ENCODE measurements around the gene PAPPA. TPM values are rescaled to one million over a fixed set of nuclear protein-coding genes. Genes with fewer than 3 reads are reported as not detected.

PAPPA gene
- total RNA-seq, 1 donor from 2014 or later = 0.52 TPM

GRCh38 chr9:116333254-116333653 is 179.7 kb downstream of the PAPPA start:
- peaks cover 0 to 3% (median 0%) of the 10 kb centered on the region in 3 donors for H3K27me3 ChIP-seq (ENCODE audit: control insufficient read depth in 3 of 3, insufficient read depth in 3 of 3, low read length in 3 of 3)
- H3K36me3 ChIP-seq (ENCODE audit: control insufficient read depth in 3 of 3, insufficient read depth in 3 of 3, low read length in 3 of 3) = no peaks in the 10 kb centered on the region
- no peak overlapping the region for H3K27ac ChIP-seq (ENCODE audit: low read depth, low read length)
- no peaks in the 10 kb centered on the region for H3K9me3 ChIP-seq (ENCODE audit: control insufficient read depth in 3 of 3, low read length in 3 of 3)
- H3K9ac ChIP-seq (ENCODE audit: low read depth in 1 of 3, low read length in 3 of 3) = no peak overlapping the region
- peaks cover 0 to 2% (median 0%) of the 10 kb centered on the region in 3 donors for H3K4me1 ChIP-seq (ENCODE audit: control insufficient read depth in 3 of 3, insufficient read depth in 3 of 3, low read length in 3 of 3)
- no peak overlapping the region for H3K4me3 ChIP-seq (ENCODE audit: low read length in 3 of 3)

- no peaks in the 10 kb centered on the region for H3K36me3 ChIP-seq (ENCODE audit: control insufficient read depth in 3 of 3, insufficient read depth in 3 of 3, low read length in 3 of 3)
- no peak overlapping the region for H3K9ac ChIP-seq (ENCODE audit: low read depth in 1 of 3, low read length in 3 of 3)
- H3K9me3 ChIP-seq (ENCODE audit: control insufficient read depth in 3 of 3, low read length in 3 of 3) = no peaks in the 10 kb centered on the region
- peaks cover 0 to 3% (median 0%) of the 10 kb centered on the region in 3 donors for H3K27me3 ChIP-seq (ENCODE audit: control insufficient read depth in 3 of 3, insufficient read depth in 3 of 3, low read length in 3 of 3)
- H3K4me3 ChIP-seq (ENCODE audit: low read length in 3 of 3) = no peak overlapping the region
- H3K4me1 ChIP-seq (ENCODE audit: control insufficient read depth in 3 of 3, insufficient read depth in 3 of 3, low read length in 3 of 3) = peaks cover 0 to 2% (median 0%) of the 10 kb centered on the region in 3 donors
- no peak overlapping the region for H3K27ac ChIP-seq (ENCODE audit: low read depth, low read length)
These were observed 181.1 kb downstream of the PAPPA start for GRCh38 chr9:116334546-116335150.

GRCh38 chr9:116335392-116335791 is 181.8 kb downstream of the PAPPA start:
- H3K27me3 ChIP-seq (ENCODE audit: control insufficient read depth in 3 of 3, insufficient read depth in 3 of 3, low read length in 3 of 3) = peaks cover 0 to 3% (median 0%) of the 10 kb centered on the region in 3 donors
- H3K4me1 ChIP-seq (ENCODE audit: control insufficient read depth in 3 of 3, insufficient read depth in 3 of 3, low read length in 3 of 3) = peaks cover 0 to 2% (median 0%) of the 10 kb centered on the region in 3 donors
- no peaks in the 10 kb centered on the region for H3K9me3 ChIP-seq (ENCODE audit: control insufficient read depth in 3 of 3, low read length in 3 of 3)
- no peak overlapping the region for H3K9ac ChIP-seq (ENCODE audit: low read depth in 1 of 3, low read length in 3 of 3)
- H3K36me3 ChIP-seq (ENCODE audit: control insufficient read depth in 3 of 3, insufficient read depth in 3 of 3, low read length in 3 of 3) = no peaks in the 10 kb centered on the region
- no peak overlapping the region for H3K4me3 ChIP-seq (ENCODE audit: low read length in 3 of 3)
- H3K27ac ChIP-seq (ENCODE audit: low read depth, low read length) = no peak overlapping the region

- H3K9me3 ChIP-seq (ENCODE audit: control insufficient read depth in 3 of 3, low read length in 3 of 3) = no peaks in the 10 kb centered on the region
- H3K4me1 ChIP-seq (ENCODE audit: control insufficient read depth in 3 of 3, insufficient read depth in 3 of 3, low read length in 3 of 3) = peaks cover 0 to 2% (median 0%) of the 10 kb centered on the region in 3 donors
- H3K36me3 ChIP-seq (ENCODE audit: control insufficient read depth in 3 of 3, insufficient read depth in 3 of 3, low read length in 3 of 3) = no peaks in the 10 kb centered on the region
- H3K4me3 ChIP-seq (ENCODE audit: low read length in 3 of 3) = no peak overlapping the region
- no peak overlapping the region for H3K9ac ChIP-seq (ENCODE audit: low read depth in 1 of 3, low read length in 3 of 3)
- H3K27me3 ChIP-seq (ENCODE audit: control insufficient read depth in 3 of 3, insufficient read depth in 3 of 3, low read length in 3 of 3) = peaks cover 0 to 3% (median 0%) of the 10 kb centered on the region in 3 donors
- no peak overlapping the region for H3K27ac ChIP-seq (ENCODE audit: low read depth, low read length)
These were observed 182.7 kb downstream of the PAPPA start for GRCh38 chr9:116336133-116336862.

- H3K9me3 ChIP-seq (ENCODE audit: control insufficient read depth in 3 of 3, low read length in 3 of 3) = no peaks in the 10 kb centered on the region
- no peak overlapping the region for H3K4me3 ChIP-seq (ENCODE audit: low read length in 3 of 3)
- peaks cover 0 to 2% (median 0%) of the 10 kb centered on the region in 3 donors for H3K4me1 ChIP-seq (ENCODE audit: control insufficient read depth in 3 of 3, insufficient read depth in 3 of 3, low read length in 3 of 3)
- peaks cover 0 to 3% (median 0%) of the 10 kb centered on the region in 3 donors for H3K27me3 ChIP-seq (ENCODE audit: control insufficient read depth in 3 of 3, insufficient read depth in 3 of 3, low read length in 3 of 3)
- no peak overlapping the region for H3K27ac ChIP-seq (ENCODE audit: low read depth, low read length)
- no peak overlapping the region for H3K9ac ChIP-seq (ENCODE audit: low read depth in 1 of 3, low read length in 3 of 3)
- H3K36me3 ChIP-seq (ENCODE audit: control insufficient read depth in 3 of 3, insufficient read depth in 3 of 3, low read length in 3 of 3) = no peaks in the 10 kb centered on the region
These were observed 183.4 kb downstream of the PAPPA start for GRCh38 chr9:116337015-116337414.

- H3K9me3 ChIP-seq (ENCODE audit: control insufficient read depth in 3 of 3, low read length in 3 of 3) = no peaks in the 10 kb centered on the region
- no peaks in the 10 kb centered on the region for H3K36me3 ChIP-seq (ENCODE audit: control insufficient read depth in 3 of 3, insufficient read depth in 3 of 3, low read length in 3 of 3)
- H3K4me3 ChIP-seq (ENCODE audit: low read length in 3 of 3) = no peak overlapping the region
- no peaks in the 10 kb centered on the region for H3K4me1 ChIP-seq (ENCODE audit: control insufficient read depth in 3 of 3, insufficient read depth in 3 of 3, low read length in 3 of 3)
- H3K27me3 ChIP-seq (ENCODE audit: control insufficient read depth in 3 of 3, insufficient read depth in 3 of 3, low read length in 3 of 3) = no peaks in the 10 kb centered on the region
- no peak overlapping the region for H3K27ac ChIP-seq (ENCODE audit: low read depth, low read length)
- no peak overlapping the region for H3K9ac ChIP-seq (ENCODE audit: low read depth in 1 of 3, low read length in 3 of 3)
These were observed 186.7 kb downstream of the PAPPA start for GRCh38 chr9:116340270-116340669.

- Histone ChIP-seq H3K27ac (ENCODE audit: low read depth, low read length) (no peak overlapping the region), H3K36me3 (ENCODE audit: control insufficient read depth in 3 of 3, insufficient read depth in 3 of 3, low read length in 3 of 3) (no peaks in the 10 kb centered on the region), H3K9me3 (ENCODE audit: control insufficient read depth in 3 of 3, low read length in 3 of 3) (no peaks in the 10 kb centered on the region), H3K4me3 (ENCODE audit: low read length in 3 of 3) (no peak overlapping the region), H3K4me1 (ENCODE audit: control insufficient read depth in 3 of 3, insufficient read depth in 3 of 3, low read length in 3 of 3) (no peaks in the 10 kb centered on the region), H3K27me3 (ENCODE audit: control insufficient read depth in 3 of 3, insufficient read depth in 3 of 3, low read length in 3 of 3) (no peaks in the 10 kb centered on the region), H3K9ac (ENCODE audit: low read depth in 1 of 3, low read length in 3 of 3) (no peak overlapping the region)
These were observed 188.5 kb downstream of the PAPPA start for GRCh38 chr9:116342061-116342460.

- Histone ChIP-seq H3K9me3 (ENCODE audit: control insufficient read depth in 3 of 3, low read length in 3 of 3) (no peaks in the 10 kb centered on the region), H3K27ac (ENCODE audit: low read depth, low read length) (no peak overlapping the region), H3K4me3 (ENCODE audit: low read length in 3 of 3) (no peak overlapping the region), H3K36me3 (ENCODE audit: control insufficient read depth in 3 of 3, insufficient read depth in 3 of 3, low read length in 3 of 3) (no peaks in the 10 kb centered on the region), H3K27me3 (ENCODE audit: control insufficient read depth in 3 of 3, insufficient read depth in 3 of 3, low read length in 3 of 3) (no peaks in the 10 kb centered on the region), H3K4me1 (ENCODE audit: control insufficient read depth in 3 of 3, insufficient read depth in 3 of 3, low read length in 3 of 3) (no peaks in the 10 kb centered on the region), H3K9ac (ENCODE audit: low read depth in 1 of 3, low read length in 3 of 3) (no peak overlapping the region)
These were observed 189.3 kb downstream of the PAPPA start for GRCh38 chr9:116342941-116343340.

GRCh38 chr9:116344416-116344815 is 190.8 kb downstream of the PAPPA start:
- H3K4me3 ChIP-seq (ENCODE audit: low read length in 3 of 3) = no peak overlapping the region
- no peak overlapping the region for H3K9ac ChIP-seq (ENCODE audit: low read depth in 1 of 3, low read length in 3 of 3)
- no peak overlapping the region for H3K27ac ChIP-seq (ENCODE audit: low read depth, low read length)
- H3K9me3 ChIP-seq (ENCODE audit: control insufficient read depth in 3 of 3, low read length in 3 of 3) = no peaks in the 10 kb centered on the region
- H3K36me3 ChIP-seq (ENCODE audit: control insufficient read depth in 3 of 3, insufficient read depth in 3 of 3, low read length in 3 of 3) = no peaks in the 10 kb centered on the region
- H3K27me3 ChIP-seq (ENCODE audit: control insufficient read depth in 3 of 3, insufficient read depth in 3 of 3, low read length in 3 of 3) = no peaks in the 10 kb centered on the region
- no peaks in the 10 kb centered on the region for H3K4me1 ChIP-seq (ENCODE audit: control insufficient read depth in 3 of 3, insufficient read depth in 3 of 3, low read length in 3 of 3)

- H3K9ac ChIP-seq (ENCODE audit: low read depth in 1 of 3, low read length in 3 of 3) = no peak overlapping the region
- H3K4me1 ChIP-seq (ENCODE audit: control insufficient read depth in 3 of 3, insufficient read depth in 3 of 3, low read length in 3 of 3) = no peaks in the 10 kb centered on the region
- no peaks in the 10 kb centered on the region for H3K36me3 ChIP-seq (ENCODE audit: control insufficient read depth in 3 of 3, insufficient read depth in 3 of 3, low read length in 3 of 3)
- H3K9me3 ChIP-seq (ENCODE audit: control insufficient read depth in 3 of 3, low read length in 3 of 3) = no peaks in the 10 kb centered on the region
- H3K4me3 ChIP-seq (ENCODE audit: low read length in 3 of 3) = no peak overlapping the region
- no peak overlapping the region for H3K27ac ChIP-seq (ENCODE audit: low read depth, low read length)
- H3K27me3 ChIP-seq (ENCODE audit: control insufficient read depth in 3 of 3, insufficient read depth in 3 of 3, low read length in 3 of 3) = no peaks in the 10 kb centered on the region
These were observed 191.8 kb downstream of the PAPPA start for GRCh38 chr9:116345393-116345792.
